Measurements from ENCODE around the gene EPSTI1.

The EPSTI1 gene

GRCh38 chr13:42849200-42849599, 142.8 kb downstream of the EPSTI1 start:
- no peak for DNase-seq (ENCODE audit: low read depth in 2 of 2)

- no peak for DNase-seq (ENCODE audit: low read depth in 2 of 2)
Measured at GRCh38 chr13:42847891-42848663, 144.0 kb downstream of the EPSTI1 start.

- no peak for DNase-seq (ENCODE audit: low read depth in 2 of 2)
Measured at GRCh38 chr13:42836930-42837690, 154.9 kb downstream of the EPSTI1 start.
